ENCODE results near the gene DCT.
"Not testable (repeated sequence)": the region's sequence is repeated elsewhere in the genome, so short reads cannot be mapped to it uniquely, and the experiment has no call there.

The DCT gene

GRCh38 chr13:94479616-94480015 is at the start of gene DCT:
DCT (minus strand) TSS chr13:94479682; CDS start chr13:94479255, 427 bp downstream.
- DNase-seq, result no peak

GRCh38 chr13:94526956-94527355 is 47.5 kb upstream of the DCT start:
- not testable (repeated sequence) for DNase-seq

GRCh38 chr13:94525781-94526180 is 46.3 kb upstream of the DCT start:
- no peak for DNase-seq

GRCh38 chr13:94524407-94524806 is 44.9 kb upstream of the DCT start:
- DNase-seq, result no peak

- DNase-seq, result no peak
These were observed 40.5 kb upstream of the DCT start for GRCh38 chr13:94520001-94520400.

- DNase-seq, result no peak
These were observed 37.0 kb upstream of the DCT start for GRCh38 chr13:94516456-94516855.

GRCh38 chr13:94515911-94516310 is 36.4 kb upstream of the DCT start:
- no peak for DNase-seq

GRCh38 chr13:94515374-94515773 is 35.9 kb upstream of the DCT start:
- DNase-seq, result no peak

- DNase-seq, result no peak
These were observed 33.5 kb upstream of the DCT start for GRCh38 chr13:94513026-94513425.

GRCh38 chr13:94505730-94506129 is 26.2 kb upstream of the DCT start:
- DNase-seq, result no peak

- DNase-seq, result no peak
These were observed 24.4 kb upstream of the DCT start for GRCh38 chr13:94503851-94504250.

- DNase-seq, result not testable (repeated sequence)
These were observed 19.3 kb upstream of the DCT start for GRCh38 chr13:94498831-94499230.

GRCh38 chr13:94495806-94496205 is 16.3 kb upstream of the DCT start:
- DNase-seq, result no peak

- DNase-seq, result no peak
These were observed 14.5 kb upstream of the DCT start for GRCh38 chr13:94494026-94494425.

GRCh38 chr13:94487043-94487442 is 7.6 kb upstream of the DCT start:
- DNase-seq, result no peak

GRCh38 chr13:94483970-94484369 is 4.5 kb upstream of the DCT start:
- DNase-seq, result no peak

GRCh38 chr13:94481941-94482340 is 2.5 kb upstream of the DCT start:
- no peak for DNase-seq

GRCh38 chr13:94480672-94481145 is 1.2 kb upstream of the DCT start:
- no peak for DNase-seq

- DNase-seq, result no peak
These were observed 569 bp downstream of the DCT start for GRCh38 chr13:94478913-94479312.

- DNase-seq, result no peak
These were observed 9.4 kb downstream of the DCT start for GRCh38 chr13:94470126-94470525.

GRCh38 chr13:94464771-94465170 is 14.7 kb downstream of the DCT start:
- no peak for DNase-seq

- no peak for DNase-seq
These were observed 16.8 kb downstream of the DCT start for GRCh38 chr13:94462670-94463069.

- DNase-seq, result no peak
These were observed 20.4 kb downstream of the DCT start for GRCh38 chr13:94459116-94459515.

GRCh38 chr13:94455414-94455813 is 24.1 kb downstream of the DCT start:
- no peak for DNase-seq

- no peak for DNase-seq
These were observed 24.6 kb downstream of the DCT start for GRCh38 chr13:94454906-94455305.

- DNase-seq, result no peak
These were observed 25.1 kb downstream of the DCT start for GRCh38 chr13:94454334-94454733.
